Endothelial cell of umbilical vein (primary cell): ENCODE measurements around the gene SLC9A9. TPM values are rescaled to one million over a fixed set of nuclear protein-coding genes. Genes with fewer than 3 reads are reported as not detected.

Source experiments
- BruUV-seq: library from RNA; stranded (reverse); fragments of 400-500 nt; replicated peaks from 2 replicates; lab custom pipeline; 2021; lab: Mats Ljungman, UMichigan
- CTCF ChIA-PET: fragments of 300-600, 350-600 bp; sonication (Branson Sonifier 250); formaldehyde crosslinking; loops from one replicate; lab custom pipeline; 2021; ENCODE audit warnings: antibody characterized with exemption, inconsistent platforms; lab: Charles Lee
- POLR2A ChIA-PET: fragments of 300-600, 350-600 bp; sonication (Branson Sonifier 250); formaldehyde crosslinking; loops from one replicate; lab custom pipeline; 2021; ENCODE audit warnings: antibody characterized with exemption, inconsistent platforms; lab: Charles Lee
- DNase-seq: peaks from one replicate; pipeline ENCODE4 v3.0.0-alpha.2; 2011; ENCODE audit warnings: low read depth, low spot score
- FAIRE-seq: peaks from 2 replicates; lab custom pipeline; 2011; peaks lifted over from hg19 to GRCh38; lab: Jason Lieb, UNC
- H2AFZ ChIP-seq: 2 replicates; pipeline ENCODE4 v1.6.0; 2012; ENCODE audit warnings: low read depth, low read length, control low read depth, inconsistent platforms
- H3K27ac ChIP-seq: 2 replicates; pipeline ENCODE4 v1.5.1; 2011; ENCODE audit warnings: low read depth, mild to moderate bottlenecking, control low read depth, low read length, moderate library complexity; ENCODE audit not compliant: insufficient read depth
- H3K27me3 ChIP-seq, 2 experiments: 2 replicates each; pipeline versions ENCODE4 v1.6.0 to v1.6.1; 2011; ENCODE audit warnings: low read length in 2 of 2, mixed read lengths in 1 of 2; ENCODE audit not compliant: control insufficient read depth in 2 of 2, insufficient read depth in 2 of 2
- H3K36me3 ChIP-seq, 2 experiments: 2 replicates in 1 of 2; 3 replicates in 1 of 2; pipeline ENCODE4 v1.5.1; 2011; ENCODE audit warnings: low read length in 2 of 2, mild to moderate bottlenecking in 1 of 2, moderate library complexity in 1 of 2; ENCODE audit not compliant: control insufficient read depth in 2 of 2, insufficient read depth in 2 of 2; ENCODE audit errors: extremely low read depth in 1 of 2
- H3K4me1 ChIP-seq: 3 replicates; pipeline ENCODE4 v1.5.1; 2011; ENCODE audit warnings: mild to moderate bottlenecking, low read length; ENCODE audit not compliant: control insufficient read depth, insufficient read depth; ENCODE audit errors: extremely low read depth
- H3K4me2 ChIP-seq: 2 replicates; pipeline ENCODE4 v1.6.1; 2011; ENCODE audit warnings: low read length, control low read depth, mixed read lengths; ENCODE audit not compliant: insufficient read depth
- H3K4me3 ChIP-seq, 3 experiments: fragments of 200-600 bp in 1 of 3; sonication (generic), shearing (Covaris generic) in 1 of 3; replicated peaks in 1 of 3; 2 replicates each; pipeline ENCODE4 v1.5.1; 2011 to 2016; ENCODE audit warnings: control low read depth in 3 of 3, low read length in 3 of 3, mild to moderate bottlenecking in 2 of 3, inconsistent platforms in 1 of 3, low read depth in 1 of 3, moderate library complexity in 1 of 3; ENCODE audit not compliant: insufficient read depth in 1 of 3
- H3K79me2 ChIP-seq: 2 replicates; pipeline ENCODE4 v1.6.0; 2012; ENCODE audit warnings: low read length, inconsistent platforms; ENCODE audit not compliant: control insufficient read depth, insufficient read depth
- H3K9ac ChIP-seq: replicated peaks from 2 replicates; pipeline ENCODE3; 2011; ENCODE audit warnings: low read length, control low read depth; ENCODE audit not compliant: insufficient read depth; ENCODE audit errors: extremely low read depth
- H3K9me1 ChIP-seq: replicated peaks from 3 replicates; pipeline ENCODE4 v1.6.0; 2011; ENCODE audit warnings: mild to moderate bottlenecking, low read length; ENCODE audit not compliant: control insufficient read depth, insufficient read depth; ENCODE audit errors: extremely low read depth
- H3K9me3 ChIP-seq: replicated peaks from 2 replicates; pipeline ENCODE4 v1.5.1; 2012; ENCODE audit warnings: low read length, inconsistent platforms; ENCODE audit not compliant: control insufficient read depth, insufficient read depth
- H4K20me1 ChIP-seq: replicated peaks from 2 replicates; pipeline ENCODE3; 2011; ENCODE audit warnings: mild to moderate bottlenecking, low read length; ENCODE audit not compliant: control insufficient read depth, insufficient read depth; ENCODE audit errors: extremely low read depth
- JUN ChIP-seq: IDR thresholded peaks from 2 replicates; pipeline ENCODE4 v1.6.1; 2011; ENCODE audit warnings: borderline replicate concordance, low read depth; ENCODE audit not compliant: insufficient read length, insufficient read depth
- POLR2AphosphoS5 ChIP-seq: IDR thresholded peaks from 2 replicates; pipeline ENCODE4 v1.6.1; 2012; ENCODE audit warnings: low read depth, mild to moderate bottlenecking, control low read depth, low read length, moderate library complexity; ENCODE audit not compliant: insufficient read depth
- dilution Hi-C: fragments of 300-500 bp; cut with MboI; formaldehyde crosslinking; loops from one replicate; pipeline ENCODE4 v1.15.0; 2019; ENCODE audit warnings: low sequenced_read_pairs; ENCODE audit not compliant: extremely low pct_ligation_motif_present
- intact Hi-C: fragments of 100-400 bp; cut with micrococcal nuclease; formaldehyde crosslinking; loops from one replicate; pipeline ENCODE4 v1.10.0; 2022
- polyA plus RNA-seq, 4 experiments: library from polyadenylated mRNA; depleted of rRNA in 3 of 4; stranded (reverse) in 3 of 4; unstranded in 1 of 4; fragments of >200 nt; gene quantifications; 2 replicates each; pipeline versions ENCODE4 v1.2.1 to v1.2.3, GENCODE V29; 2011 to 2012; ENCODE audit warnings: missing spikeins in 1 of 4
- total RNA-seq: library from RNA; stranded (reverse); gene quantifications from 2 replicates; pipeline ENCODE4 v1.2.3, GENCODE V29; 2021
- TF ChIP-seq, protein P1 (sequence below), 2 donors: IDR thresholded peaks; 1 replicate in 1 of 2; 2 replicates in 1 of 2; pipeline ENCODE4 v1.5.1; 2011; ENCODE audit warnings: low read length in 2 of 2, mild to moderate bottlenecking in 2 of 2, moderate library complexity in 2 of 2, control low read depth in 1 of 2, inconsistent platforms in 1 of 2, low read depth in 1 of 2; ENCODE audit not compliant: insufficient read depth in 1 of 2; ENCODE audit errors: extremely low read depth in 1 of 2
- TF ChIP-seq, protein P2 (sequence below): IDR thresholded peaks from 2 replicates; pipeline ENCODE4 v1.6.1; 2011; ENCODE audit not compliant: insufficient read depth, insufficient read length

Gene SLC9A9
- total and polyA plus RNA-seq, 2 donors (not counting 3 experiments of a cell fraction or from before 2014, with no cell fraction given) = 1.5 to 1.8 TPM

DNA sequence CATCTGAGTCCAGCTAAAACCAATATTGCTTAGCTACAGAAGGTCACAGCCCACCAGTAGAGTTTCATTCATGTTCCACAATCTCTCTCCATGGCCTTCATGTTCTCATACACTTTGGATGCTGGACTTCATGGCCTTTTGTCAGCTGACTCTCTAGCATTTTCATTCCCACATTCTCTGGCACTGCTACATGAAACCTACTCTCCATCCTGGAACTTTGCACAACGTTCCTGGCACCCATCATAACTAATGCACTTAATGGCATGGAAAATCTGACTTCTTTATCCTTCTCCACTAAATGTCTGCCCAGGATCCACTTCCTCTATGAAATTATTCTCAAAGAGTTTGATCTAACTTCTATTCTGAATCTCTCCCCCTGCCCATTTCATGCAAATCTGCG lies 56.9 kb downstream of the SLC9A9 start:
- DNase-seq (no peak), FAIRE-seq (no peak)
- no TSS peak for BruUV-seq
- CTCF ChIA-PET = no interaction called here
- no peaks in the 10 kb centered on the region for H4K20me1 ChIP-seq
- TF ChIP-seq JUN (no peak), POLR2AphosphoS5 (no peak)
- TF ChIP-seq, protein P1, sequence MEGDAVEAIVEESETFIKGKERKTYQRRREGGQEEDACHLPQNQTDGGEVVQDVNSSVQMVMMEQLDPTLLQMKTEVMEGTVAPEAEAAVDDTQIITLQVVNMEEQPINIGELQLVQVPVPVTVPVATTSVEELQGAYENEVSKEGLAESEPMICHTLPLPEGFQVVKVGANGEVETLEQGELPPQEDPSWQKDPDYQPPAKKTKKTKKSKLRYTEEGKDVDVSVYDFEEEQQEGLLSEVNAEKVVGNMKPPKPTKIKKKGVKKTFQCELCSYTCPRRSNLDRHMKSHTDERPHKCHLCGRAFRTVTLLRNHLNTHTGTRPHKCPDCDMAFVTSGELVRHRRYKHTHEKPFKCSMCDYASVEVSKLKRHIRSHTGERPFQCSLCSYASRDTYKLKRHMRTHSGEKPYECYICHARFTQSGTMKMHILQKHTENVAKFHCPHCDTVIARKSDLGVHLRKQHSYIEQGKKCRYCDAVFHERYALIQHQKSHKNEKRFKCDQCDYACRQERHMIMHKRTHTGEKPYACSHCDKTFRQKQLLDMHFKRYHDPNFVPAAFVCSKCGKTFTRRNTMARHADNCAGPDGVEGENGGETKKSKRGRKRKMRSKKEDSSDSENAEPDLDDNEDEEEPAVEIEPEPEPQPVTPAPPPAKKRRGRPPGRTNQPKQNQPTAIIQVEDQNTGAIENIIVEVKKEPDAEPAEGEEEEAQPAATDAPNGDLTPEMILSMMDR (IDR thresholded peaks at IDR 0.05; ENCODE audit: extremely low read depth in 1 of 2, insufficient read depth in 1 of 2, low read depth in 1 of 2, low read length in 2 of 2) = no peak
- TF ChIP-seq, protein P2, sequence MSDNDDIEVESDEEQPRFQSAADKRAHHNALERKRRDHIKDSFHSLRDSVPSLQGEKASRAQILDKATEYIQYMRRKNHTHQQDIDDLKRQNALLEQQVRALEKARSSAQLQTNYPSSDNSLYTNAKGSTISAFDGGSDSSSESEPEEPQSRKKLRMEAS = no peak
- H3K4me1 ChIP-seq = no peaks in the 10 kb centered on the region
- no peaks in the 10 kb centered on the region for H3K27me3 ChIP-seq
- no peak overlapping the region for H2AFZ ChIP-seq
- intact Hi-C loops = no loop called here
- no peaks in the 10 kb centered on the region for H3K79me2 ChIP-seq
- H3K9ac ChIP-seq = no peak overlapping the region
- H3K9me3 ChIP-seq = no peaks in the 10 kb centered on the region
- POLR2A ChIA-PET = no interaction called here
- no peak overlapping the region for H3K4me2 ChIP-seq
- no peak overlapping the region for H3K27ac ChIP-seq
- H3K36me3 ChIP-seq = no peaks in the 10 kb centered on the region
- dilution Hi-C loops = no loop called here
- H3K9me1 ChIP-seq = no peaks in the 10 kb centered on the region
- H3K4me3 ChIP-seq = no peak overlapping the region
